Esophagus (tissue), 2 donors: ENCODE measurements around the gene PAX5. TPM values are rescaled to one million over a fixed set of nuclear protein-coding genes. Genes with fewer than 3 reads are reported as not detected.

Experiments used
- H3K27ac ChIP-seq, 2 donors: one replicate each; pipeline ENCODE4 v1.5.1; 2013; ENCODE audit warnings: low read depth in 2 of 2, mild to moderate bottlenecking in 2 of 2, inconsistent platforms in 1 of 2, low read length in 1 of 2, moderate library complexity in 1 of 2
- H3K27me3 ChIP-seq, 2 donors: one replicate each; pipeline ENCODE4 v1.6.1; 2013; ENCODE audit warnings: low read length in 2 of 2, control low read depth in 1 of 2, mild to moderate bottlenecking in 1 of 2; ENCODE audit not compliant: insufficient read depth in 2 of 2, control insufficient read depth in 1 of 2
- H3K36me3 ChIP-seq, 2 donors: one replicate each; pipeline ENCODE4 v1.6.1; 2013; ENCODE audit warnings: low read length in 1 of 2; ENCODE audit not compliant: control insufficient read depth in 2 of 2, insufficient read depth in 2 of 2
- H3K4me1 ChIP-seq, 2 donors: one replicate each; pipeline ENCODE4 v1.6.1; 2013; ENCODE audit warnings: low read length in 1 of 2; ENCODE audit not compliant: control insufficient read depth in 2 of 2, insufficient read depth in 2 of 2
- H3K4me3 ChIP-seq, 2 donors: one replicate each; pipeline ENCODE4 v1.5.1; 2013; ENCODE audit warnings: low read length in 2 of 2, mild to moderate bottlenecking in 2 of 2, low read depth in 1 of 2, moderate library complexity in 1 of 2
- H3K9me3 ChIP-seq, 2 donors: one replicate each; pipeline ENCODE4 v1.6.1; 2013; ENCODE audit warnings: mild to moderate bottlenecking in 2 of 2, low read depth in 1 of 2, low read length in 1 of 2, moderate library complexity in 1 of 2; ENCODE audit not compliant: control insufficient read depth in 2 of 2, insufficient read depth in 1 of 2
- WGBS, 2 donors: extraction: QIAGEN DNeasy Blood & Tissue Kit; methylation state at CpG; one replicate each; pipeline ENCODE4 v1.1.7; 2013; 5-methylcytosine and 5-hydroxymethylcytosine counted together
- polyA plus RNA-seq, 2 donors: library from polyadenylated mRNA; stranded (reverse); fragments of 200-250 nt; gene quantifications; one replicate each; pipeline ENCODE4 v1.2.3, GENCODE V29; 2013
- donor health status: healthy with polysubstance abuse.
- donor health status: Bipolar disorder and iron deficiency.

Gene PAX5
- polyA plus RNA-seq, 2 donors: 0.02 to 0.10 TPM

DNA sequence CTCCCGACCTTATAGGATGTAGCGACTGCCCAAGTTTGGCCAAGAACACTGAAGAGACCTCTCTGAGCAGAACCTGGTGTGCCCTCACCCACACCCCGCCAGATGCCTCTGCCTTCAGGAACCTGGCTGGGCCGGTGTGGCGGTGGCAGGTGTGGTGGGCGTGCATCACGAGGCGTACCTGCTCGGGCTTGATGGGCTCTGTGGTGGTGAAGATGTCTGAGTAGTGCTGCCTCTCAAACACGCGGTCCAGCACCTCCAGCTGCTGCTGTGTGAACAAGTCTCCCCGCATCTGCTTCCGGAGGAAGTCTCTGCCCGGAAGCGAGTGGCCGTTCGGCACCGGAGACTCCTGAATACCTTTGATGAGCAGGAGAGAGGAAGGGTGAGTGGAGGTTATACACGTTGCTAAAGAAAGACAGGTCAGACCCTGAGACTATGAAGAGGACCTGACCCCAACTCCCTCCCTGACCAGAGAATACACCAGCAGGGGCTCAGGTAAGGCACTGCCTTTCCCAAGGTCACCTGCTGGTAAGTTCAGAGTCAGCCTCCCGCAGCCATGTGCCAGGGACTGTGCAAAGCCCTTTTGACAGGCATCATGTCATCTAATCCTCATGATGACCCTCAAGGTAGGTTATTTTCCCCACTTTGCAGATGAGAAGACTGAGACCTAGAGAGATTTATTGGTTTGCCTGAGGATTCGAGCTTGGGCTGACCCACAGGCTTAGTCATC is 67.5 kb downstream of the PAX5 start:
- no peaks in the 10 kb centered on the region for H3K27me3 ChIP-seq
- no peak overlapping the region for H3K27ac ChIP-seq
- peaks cover 0 to 2% of the 10 kb centered on the region in 2 donors for H3K4me1 ChIP-seq
- no peaks in the 10 kb centered on the region for H3K36me3 ChIP-seq
- no peak overlapping the region for H3K4me3 ChIP-seq
- no peaks in the 10 kb centered on the region for H3K9me3 ChIP-seq
- WGBS, 2 donors: 78 to 83% methylated on average over 21 of the region's 21 CpGs

DNA sequence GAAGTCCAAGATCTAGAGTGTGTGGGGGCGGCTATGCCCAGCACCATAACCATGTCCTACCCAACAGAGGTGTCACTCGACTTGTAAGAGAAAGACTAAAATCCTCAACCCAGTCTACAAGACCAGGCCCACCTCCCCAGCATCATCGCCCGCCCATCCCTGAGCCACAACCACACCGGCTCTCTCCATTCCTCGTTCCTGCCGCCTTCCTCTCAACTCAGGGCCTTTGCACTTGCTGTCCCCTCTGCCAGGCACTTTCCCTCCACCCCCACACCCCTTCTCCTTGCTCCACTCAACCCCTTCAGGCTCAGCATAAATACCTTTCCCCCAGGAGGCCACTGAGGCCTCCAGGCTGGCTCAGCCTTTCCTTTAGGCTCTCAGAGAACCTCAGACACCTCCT is 69.3 kb downstream of the PAX5 start:
- H3K4me3 ChIP-seq: no peak overlapping the region
- no peaks in the 10 kb centered on the region for H3K27me3 ChIP-seq
- H3K27ac ChIP-seq: no peak overlapping the region
- 91 to 92% methylated on average over 7 of the region's 7 CpGs for whole genome bisulfite sequencing, 2 donors
- H3K4me1 ChIP-seq: peaks cover 0 to 2% of the 10 kb centered on the region in 2 donors
- no peaks in the 10 kb centered on the region for H3K9me3 ChIP-seq
- no peaks in the 10 kb centered on the region for H3K36me3 ChIP-seq

DNA sequence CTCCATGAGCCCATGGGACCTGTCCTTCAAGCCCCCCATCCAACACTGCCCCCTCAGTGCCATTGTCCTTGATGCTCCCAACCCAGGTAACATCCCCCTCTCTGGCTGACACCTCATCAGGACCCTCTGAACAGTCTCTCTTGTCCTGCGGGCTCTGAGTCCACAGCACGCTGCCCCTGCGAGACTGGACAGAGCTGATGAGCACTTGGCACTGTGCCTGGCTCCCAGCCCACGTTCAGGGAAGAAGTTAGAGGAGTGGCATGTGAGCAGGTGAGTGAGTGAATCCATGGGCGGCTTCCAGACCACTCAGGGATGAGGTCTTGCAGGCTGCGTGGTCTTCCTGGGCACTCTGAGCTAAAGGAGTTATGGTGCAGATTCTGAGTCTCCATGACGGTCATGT is 70.7 kb downstream of the PAX5 start:
- 73 to 87% methylated on average over 7 of the region's 7 CpGs for WGBS, 2 donors
- peaks cover 0 to 5% of the 10 kb centered on the region in 2 donors for H3K4me1 ChIP-seq

DNA sequence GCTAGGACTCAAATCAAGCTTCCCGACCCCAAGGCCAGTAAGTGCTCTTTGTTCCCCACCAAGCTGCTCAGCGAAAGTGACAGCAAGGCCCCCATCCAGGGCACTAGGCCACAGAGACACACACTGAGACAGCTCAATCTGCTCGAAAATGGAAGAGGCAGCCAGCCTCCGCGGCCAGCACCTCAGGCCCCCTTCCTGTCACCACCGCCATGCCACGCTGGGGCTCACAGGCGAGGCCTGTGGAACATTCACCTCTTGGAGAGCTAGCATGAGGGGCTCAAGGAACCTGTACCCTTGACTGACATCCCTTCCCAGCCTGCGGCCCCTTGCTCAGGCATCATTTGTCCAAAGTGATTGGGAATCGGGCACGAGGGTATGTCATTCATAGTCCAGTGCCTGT is 71.4 kb downstream of the PAX5 start:
- Histone ChIP-seq H3K4me3 (no peak overlapping the region), H3K9me3 (peaks cover 0 to 2% of the 10 kb centered on the region in 2 donors), H3K27me3 (no peaks in the 10 kb centered on the region), H3K4me1 (peaks cover 0 to 3% of the 10 kb centered on the region in 2 donors), H3K27ac (no peak overlapping the region), H3K36me3 (no peaks in the 10 kb centered on the region)
- WGBS, 2 donors: 92 to 94% methylated on average over 11 of the region's 11 CpGs

More for the DNA sequence above, 70.7 kb downstream of the PAX5 start:
- no peaks in the 10 kb centered on the region for H3K27me3 ChIP-seq
- no peak overlapping the region for H3K4me3 ChIP-seq
- no peak overlapping the region for H3K27ac ChIP-seq
- H3K9me3 ChIP-seq: peaks cover 0 to 2% of the 10 kb centered on the region in 2 donors
- H3K36me3 ChIP-seq: no peaks in the 10 kb centered on the region

DNA sequence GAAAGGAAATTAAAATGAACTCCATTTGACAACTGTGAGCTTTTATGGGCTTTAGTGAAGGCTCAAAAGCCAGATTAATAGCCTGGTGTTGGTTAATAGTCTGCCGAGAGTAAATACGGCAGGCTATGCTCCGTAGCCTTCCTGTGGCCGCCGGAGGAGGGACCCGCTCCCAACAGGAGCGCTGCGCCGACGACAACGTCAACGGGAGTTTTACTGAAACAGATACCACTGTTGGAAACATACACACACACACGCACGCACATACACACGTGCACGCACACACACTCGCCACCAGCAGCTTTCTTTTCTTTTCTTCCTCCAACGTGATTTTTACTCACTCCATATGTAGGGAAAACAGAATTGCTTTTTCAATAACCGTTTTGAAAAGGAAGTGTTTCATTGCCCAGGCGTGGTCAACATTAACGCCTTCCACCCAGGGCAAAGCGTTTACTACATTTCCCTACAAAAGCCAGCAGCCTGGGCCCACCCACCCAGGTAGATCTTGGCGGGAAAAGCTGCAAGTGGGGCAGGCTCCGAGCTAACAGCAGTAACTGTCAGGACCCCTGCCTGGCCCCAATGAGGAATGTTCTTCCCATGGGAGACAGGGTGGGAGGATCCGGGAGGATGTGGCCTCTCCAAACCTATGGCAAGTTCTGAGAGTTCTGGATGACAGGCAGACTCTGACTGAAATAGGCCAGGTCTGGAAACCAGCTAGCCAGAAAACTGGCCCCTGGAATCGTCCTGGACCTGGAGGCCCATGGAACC is 72.3 kb downstream of the PAX5 start:
- Histone ChIP-seq H3K4me1 (peaks cover 0 to 3% of the 10 kb centered on the region in 2 donors), H3K36me3 (no peaks in the 10 kb centered on the region), H3K27ac (no peak overlapping the region), H3K9me3 (peaks cover 0 to 2% of the 10 kb centered on the region in 2 donors), H3K4me3 (no peak overlapping the region), H3K27me3 (no peaks in the 10 kb centered on the region)
- 39 to 50% methylated on average over 26 of the region's 26 CpGs for WGBS, 2 donors

DNA sequence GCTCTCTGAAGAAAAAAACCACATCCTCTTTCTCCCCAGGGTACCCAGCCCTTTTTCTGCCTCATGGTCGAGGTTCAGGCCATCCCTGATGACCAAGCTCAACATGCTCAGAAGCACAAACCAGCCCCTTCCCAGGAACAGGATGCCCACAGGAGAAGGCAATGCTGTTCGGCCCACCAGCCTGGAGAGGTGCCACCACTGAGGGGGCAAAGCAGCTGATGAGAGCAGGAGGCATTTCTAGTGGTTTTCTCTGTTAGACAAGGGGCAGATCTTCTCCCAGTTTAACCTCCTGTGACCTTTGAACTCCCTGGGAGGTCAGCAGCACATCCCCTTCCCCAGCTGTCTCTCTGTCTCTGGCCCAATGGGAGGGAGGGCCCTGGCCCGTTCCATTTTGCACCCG is 73.0 kb downstream of the PAX5 start:
- Histone ChIP-seq H3K36me3 (no peaks in the 10 kb centered on the region), H3K4me1 (peaks cover 0 to 3% of the 10 kb centered on the region in 2 donors), H3K27ac (no peak overlapping the region), H3K4me3 (no peak overlapping the region), H3K27me3 (no peaks in the 10 kb centered on the region), H3K9me3 (peaks cover 0 to 2% of the 10 kb centered on the region in 2 donors)
- 67 to 73% methylated on average over 4 of the region's 4 CpGs for WGBS, 2 donors

DNA sequence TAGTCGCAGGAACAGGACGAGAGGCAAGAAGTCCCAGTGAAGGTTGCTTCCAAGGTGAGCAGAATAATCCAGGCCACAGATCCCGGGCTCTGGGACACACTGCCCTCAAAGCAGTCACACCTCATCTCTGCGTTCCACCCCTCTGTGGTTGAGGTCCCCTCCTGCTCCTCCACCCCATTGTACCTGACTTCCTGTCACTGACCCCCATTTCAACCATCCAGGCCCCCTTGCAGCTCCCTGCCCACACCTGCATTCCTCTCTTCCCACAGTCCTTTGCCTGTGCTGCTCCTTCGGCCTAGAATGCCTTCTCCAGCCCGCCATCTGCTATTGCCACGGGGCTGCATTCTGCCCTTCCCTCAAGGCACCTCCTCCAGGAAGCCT is 73.5 kb downstream of the PAX5 start:
- no peak overlapping the region for H3K27ac ChIP-seq
- H3K4me1 ChIP-seq: peaks cover 0 to 3% of the 10 kb centered on the region in 2 donors
- peaks cover 0 to 2% of the 10 kb centered on the region in 2 donors for H3K9me3 ChIP-seq
- H3K4me3 ChIP-seq: no peak overlapping the region
- WGBS, 2 donors: 94% methylated on average over 6 to 7 of the region's 7 CpGs
- no peaks in the 10 kb centered on the region for H3K27me3 ChIP-seq
- H3K36me3 ChIP-seq: no peaks in the 10 kb centered on the region

DNA sequence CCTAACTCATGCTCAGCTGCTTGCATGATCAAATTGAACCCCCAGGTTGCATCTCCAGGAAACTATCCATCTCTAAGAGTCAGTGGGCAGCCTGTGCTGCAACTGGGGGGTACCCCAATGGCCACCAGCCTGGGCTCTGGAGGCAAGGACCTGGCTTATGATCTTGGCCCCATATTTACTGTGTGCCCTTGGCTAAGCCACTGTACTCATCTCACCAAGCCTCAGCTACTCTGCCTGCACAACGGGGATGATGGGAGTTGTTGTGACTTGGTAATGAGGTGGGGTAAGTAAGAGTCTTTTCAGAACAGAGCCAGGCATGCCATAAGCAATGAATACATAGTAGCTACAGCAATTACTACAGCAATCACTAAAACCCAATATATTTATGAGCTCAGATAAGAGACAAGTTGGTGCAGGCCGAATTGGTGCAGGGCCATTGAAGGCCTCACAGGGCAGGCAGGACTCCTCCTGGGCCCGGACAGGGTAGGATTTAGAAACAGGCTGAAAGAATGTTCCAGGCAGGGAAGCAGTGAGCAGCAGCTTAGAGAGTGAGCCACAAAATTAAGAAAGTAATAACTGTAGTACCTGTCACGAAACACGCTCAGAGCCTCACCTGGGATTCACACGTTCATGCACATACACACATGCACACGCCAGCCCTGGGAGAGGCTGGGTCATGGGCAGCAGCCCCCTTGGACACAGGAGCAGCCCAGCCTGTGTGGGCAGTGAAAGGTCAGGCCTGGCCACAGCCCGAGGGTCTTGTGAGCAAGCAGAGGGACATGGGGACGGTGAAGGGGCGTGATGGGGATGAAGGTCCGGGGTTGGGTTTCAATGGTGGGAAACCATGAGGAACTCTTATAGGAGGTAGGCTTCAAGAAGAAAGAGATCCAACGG is 74.1 kb downstream of the PAX5 start:
- 79 to 85% methylated on average over 12 of the region's 12 CpGs for WGBS, 2 donors
- H3K27ac ChIP-seq: no peak overlapping the region
- H3K36me3 ChIP-seq: no peaks in the 10 kb centered on the region
- peaks cover 0 to 2% of the 10 kb centered on the region in 2 donors for H3K9me3 ChIP-seq
- peaks cover 0 to 3% of the 10 kb centered on the region in 2 donors for H3K4me1 ChIP-seq
- H3K4me3 ChIP-seq: no peak overlapping the region
- no peaks in the 10 kb centered on the region for H3K27me3 ChIP-seq

DNA sequence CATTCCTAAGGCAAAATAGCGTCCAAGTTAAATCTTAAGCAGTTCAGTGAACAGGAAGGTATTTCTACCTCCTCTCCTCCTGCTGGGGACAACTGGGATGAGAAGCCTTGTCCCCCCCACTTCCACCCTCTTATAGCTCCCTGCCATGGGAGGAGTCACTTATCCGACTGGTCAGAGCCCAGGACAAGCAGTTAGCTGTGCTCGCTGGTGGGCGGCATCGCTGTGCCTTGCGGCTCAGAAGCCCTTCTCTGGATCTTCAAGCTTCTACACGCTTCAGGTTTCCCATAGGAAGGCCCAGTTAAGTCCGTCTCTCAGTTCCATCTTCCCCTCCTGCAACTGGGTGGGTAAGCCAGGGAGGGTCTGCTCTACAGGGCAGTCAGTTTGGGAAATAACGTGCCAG is 77.2 kb downstream of the PAX5 start:
- H3K27me3 ChIP-seq: no peaks in the 10 kb centered on the region
- no peak overlapping the region for H3K27ac ChIP-seq
- no peak overlapping the region for H3K4me3 ChIP-seq

More for the DNA sequence above, 77.2 kb downstream of the PAX5 start:
- WGBS, 2 donors: 81 to 84% methylated on average over 9 of the region's 9 CpGs
- Histone ChIP-seq H3K9me3 (peaks cover 0 to 2% of the 10 kb centered on the region in 2 donors), H3K4me1 (peaks cover 0 to 3% of the 10 kb centered on the region in 2 donors), H3K36me3 (no peaks in the 10 kb centered on the region)
